Glutamatergic neuron (in vitro differentiated cells): Measurements from ENCODE around the gene ITCH. TPM values are rescaled to one million over a fixed set of nuclear protein-coding genes. Genes with fewer than 3 reads are reported as not detected.
"Not testable (repeated sequence)": the region's sequence is repeated elsewhere in the genome, so short reads cannot be mapped to it uniquely, and the experiment has no call there.

Experiments
- DNase-seq: peaks from one replicate; pipeline ENCODE4 v3.0.0; 2022
- H3K27ac Mint-ChIP-seq: one replicate; pipeline ENCODE4 v1.8.0; 2020; ENCODE audit warnings: mild to moderate bottlenecking, mixed read lengths, inconsistent platforms; ENCODE audit not compliant: unreplicated experiment
- H3K27me3 Mint-ChIP-seq: one replicate; pipeline ENCODE4 v1.8.0; 2020; ENCODE audit warnings: mild to moderate bottlenecking, moderate library complexity, mixed read lengths, inconsistent platforms; ENCODE audit not compliant: unreplicated experiment
- H3K36me3 Mint-ChIP-seq: one replicate; pipeline ENCODE4 v1.8.0; 2020; ENCODE audit warnings: mild to moderate bottlenecking, mixed read lengths, inconsistent platforms; ENCODE audit not compliant: unreplicated experiment
- H3K4me1 Mint-ChIP-seq: one replicate; pipeline ENCODE4 v1.8.0; 2020; ENCODE audit warnings: mild to moderate bottlenecking, low read depth, mixed read lengths, inconsistent platforms; ENCODE audit not compliant: unreplicated experiment
- H3K4me3 Mint-ChIP-seq: one replicate; pipeline ENCODE4 v1.8.0; 2020; ENCODE audit warnings: mild to moderate bottlenecking, mixed read lengths, inconsistent platforms; ENCODE audit not compliant: unreplicated experiment
- H3K9me3 Mint-ChIP-seq: one replicate; pipeline ENCODE4 v1.8.0; 2020; ENCODE audit warnings: mild to moderate bottlenecking, moderate library complexity, mixed read lengths, inconsistent platforms; ENCODE audit not compliant: unreplicated experiment
- total RNA-seq: library from RNA; stranded (reverse); fragmentation: NEBNext Ultra II Directional; extraction: Animal tissue kit (Norgen Biotek cat#: 25700); gene quantifications from one replicate; pipeline ENCODE4 v1.2.1, GENCODE V29; 2021; ENCODE audit not compliant: unreplicated experiment
- TF ChIP-seq, protein P1 (sequence below): fragments of 200-600 bp; sonication (generic); IDR thresholded peaks from one replicate; pipeline ENCODE4 v1.5.0; 2021; ENCODE audit not compliant: partially characterized antibody, unreplicated experiment

Gene ITCH
- total RNA-seq, 1 donor from 2014 or later: 59.4 TPM

DNA sequence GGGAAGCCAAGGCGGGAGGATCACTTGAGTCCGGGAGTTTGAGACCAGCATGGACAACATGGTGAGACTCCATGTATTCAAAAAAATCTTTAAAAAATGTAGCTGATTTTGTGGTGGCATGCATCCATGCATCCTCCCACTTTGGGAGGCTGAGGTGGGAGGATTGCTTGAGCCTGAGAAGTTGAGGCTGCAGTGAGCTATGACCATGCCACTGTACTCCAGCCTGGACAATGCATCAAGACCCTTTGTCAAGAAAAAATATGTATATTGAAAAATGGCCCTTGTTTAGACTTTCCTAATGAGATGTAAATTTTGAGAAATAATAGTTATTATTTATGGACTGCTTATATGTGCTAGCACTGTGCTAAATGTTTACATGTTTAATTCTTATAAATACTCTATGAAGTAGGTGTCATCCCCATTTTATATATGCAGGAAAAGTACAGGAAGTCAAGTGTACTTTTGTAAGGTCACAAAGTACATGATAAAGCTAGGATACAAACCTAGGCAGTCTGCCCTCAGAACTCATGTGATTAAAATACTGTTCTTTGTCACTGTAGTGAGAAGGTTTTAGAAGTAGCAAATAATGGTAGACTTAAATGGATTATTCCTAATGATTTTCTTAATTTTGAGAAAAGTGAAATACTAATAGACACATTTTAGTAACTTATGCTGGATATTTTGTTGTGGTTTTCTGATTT, 58.8 kb downstream of the ITCH start:
- Mint-ChIP-seq H3K4me1 (peaks cover 14% of the 10 kb centered on the region), H3K27ac (no peak overlapping the region), H3K9me3 (no peaks in the 10 kb centered on the region), H3K4me3 (no peak overlapping the region), H3K36me3 (peaks cover 6% of the 10 kb centered on the region), H3K27me3 (no peaks in the 10 kb centered on the region)
- TF ChIP-seq, protein P1, sequence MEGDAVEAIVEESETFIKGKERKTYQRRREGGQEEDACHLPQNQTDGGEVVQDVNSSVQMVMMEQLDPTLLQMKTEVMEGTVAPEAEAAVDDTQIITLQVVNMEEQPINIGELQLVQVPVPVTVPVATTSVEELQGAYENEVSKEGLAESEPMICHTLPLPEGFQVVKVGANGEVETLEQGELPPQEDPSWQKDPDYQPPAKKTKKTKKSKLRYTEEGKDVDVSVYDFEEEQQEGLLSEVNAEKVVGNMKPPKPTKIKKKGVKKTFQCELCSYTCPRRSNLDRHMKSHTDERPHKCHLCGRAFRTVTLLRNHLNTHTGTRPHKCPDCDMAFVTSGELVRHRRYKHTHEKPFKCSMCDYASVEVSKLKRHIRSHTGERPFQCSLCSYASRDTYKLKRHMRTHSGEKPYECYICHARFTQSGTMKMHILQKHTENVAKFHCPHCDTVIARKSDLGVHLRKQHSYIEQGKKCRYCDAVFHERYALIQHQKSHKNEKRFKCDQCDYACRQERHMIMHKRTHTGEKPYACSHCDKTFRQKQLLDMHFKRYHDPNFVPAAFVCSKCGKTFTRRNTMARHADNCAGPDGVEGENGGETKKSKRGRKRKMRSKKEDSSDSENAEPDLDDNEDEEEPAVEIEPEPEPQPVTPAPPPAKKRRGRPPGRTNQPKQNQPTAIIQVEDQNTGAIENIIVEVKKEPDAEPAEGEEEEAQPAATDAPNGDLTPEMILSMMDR: no peak
- no peak for DNase-seq

DNA sequence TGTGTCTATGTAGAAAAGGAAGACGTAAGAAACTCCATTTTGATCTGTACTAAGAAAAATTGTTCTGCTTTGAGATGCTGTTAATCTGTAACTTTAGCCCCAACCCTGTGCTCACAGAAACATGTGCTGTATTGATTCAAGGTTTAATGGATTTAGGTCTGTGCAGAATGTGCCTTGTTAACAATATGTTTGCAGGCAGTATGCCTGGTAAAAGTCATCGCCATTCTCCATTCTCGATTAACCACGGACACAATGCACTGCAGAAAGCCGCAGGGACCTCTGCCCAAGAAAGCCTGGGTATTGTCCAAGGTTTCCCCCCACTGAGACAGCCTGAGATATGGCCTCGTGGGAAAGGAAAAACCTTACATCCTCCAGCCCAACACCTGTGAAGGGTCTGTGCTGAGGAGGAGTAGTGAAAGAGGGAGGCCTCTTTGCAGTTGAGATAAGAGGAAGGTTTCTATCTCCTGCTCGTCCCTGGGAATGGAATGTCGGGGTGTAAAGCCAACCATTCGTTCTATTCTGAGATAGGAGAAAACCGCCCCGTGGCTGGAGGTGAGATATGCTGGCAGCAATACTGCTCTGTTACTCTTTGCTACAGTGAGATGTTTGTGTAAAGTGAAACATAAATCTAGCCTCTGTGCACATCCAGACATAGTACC, 62.1 kb downstream of the ITCH start:
- H3K36me3 Mint-ChIP-seq, H3K9me3 Mint-ChIP-seq, H3K27me3 Mint-ChIP-seq, H3K4me3 Mint-ChIP-seq, DNase-seq: not testable (repeated sequence)
- Mint-ChIP-seq H3K27ac (peak overlapping the region; percentile 76), H3K4me1 (peaks cover 12% of the 10 kb centered on the region)

DNA sequence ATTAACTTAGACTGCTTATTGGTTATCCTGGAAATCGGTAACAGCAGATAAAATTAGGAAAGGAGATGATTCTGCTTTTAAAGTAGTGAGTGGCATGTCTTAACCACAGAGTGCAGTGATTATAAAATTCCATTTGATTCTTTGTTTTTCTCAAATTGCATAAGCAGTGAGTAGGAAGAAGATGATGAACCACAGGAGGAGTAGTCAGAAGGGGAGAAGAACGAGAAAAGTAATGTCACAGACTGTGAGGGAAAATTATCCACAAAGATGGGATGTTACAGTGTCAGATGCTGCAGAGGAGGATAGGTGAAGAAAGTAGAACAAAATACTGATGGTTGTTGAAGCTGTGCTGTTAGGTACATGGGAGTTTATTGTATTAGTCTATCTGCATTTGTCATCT, 63.0 kb downstream of the ITCH start:
- Mint-ChIP-seq H3K27ac (no peak overlapping the region), H3K9me3 (no peaks in the 10 kb centered on the region), H3K4me1 (peaks cover 10% of the 10 kb centered on the region), H3K27me3 (peaks cover 4% of the 10 kb centered on the region), H3K36me3 (peaks cover 7% of the 10 kb centered on the region), H3K4me3 (no peak overlapping the region)
- no peak for DNase-seq
- TF ChIP-seq, protein P1: no peak

DNA sequence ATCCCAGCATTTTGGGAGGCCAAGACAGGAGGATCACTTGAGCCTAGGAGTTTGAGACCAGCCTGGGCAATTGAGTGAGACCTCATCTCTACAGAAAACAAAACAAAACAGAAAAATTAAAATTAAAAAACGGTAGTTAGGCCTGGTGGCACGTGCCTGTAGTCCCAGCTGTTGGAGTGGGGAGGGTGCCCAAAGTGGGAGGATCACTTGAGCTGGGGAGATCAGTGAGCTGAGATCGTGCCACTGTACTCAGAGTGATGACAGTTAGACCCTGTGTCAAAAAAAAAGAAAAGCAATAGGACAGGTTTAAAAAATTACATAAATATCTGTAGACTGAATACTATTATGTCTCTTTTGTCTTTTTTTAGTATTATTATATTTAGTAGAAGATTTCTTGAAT, 64.3 kb downstream of the ITCH start:
- peaks cover 4% of the 10 kb centered on the region for H3K27me3 Mint-ChIP-seq
- no peak overlapping the region for H3K27ac Mint-ChIP-seq
- TF ChIP-seq, protein P1: no peak
- no peak for DNase-seq
- H3K4me3 Mint-ChIP-seq: no peak overlapping the region
- peaks cover 4% of the 10 kb centered on the region for H3K36me3 Mint-ChIP-seq
- no peaks in the 10 kb centered on the region for H3K9me3 Mint-ChIP-seq
- peaks cover 10% of the 10 kb centered on the region for H3K4me1 Mint-ChIP-seq

DNA sequence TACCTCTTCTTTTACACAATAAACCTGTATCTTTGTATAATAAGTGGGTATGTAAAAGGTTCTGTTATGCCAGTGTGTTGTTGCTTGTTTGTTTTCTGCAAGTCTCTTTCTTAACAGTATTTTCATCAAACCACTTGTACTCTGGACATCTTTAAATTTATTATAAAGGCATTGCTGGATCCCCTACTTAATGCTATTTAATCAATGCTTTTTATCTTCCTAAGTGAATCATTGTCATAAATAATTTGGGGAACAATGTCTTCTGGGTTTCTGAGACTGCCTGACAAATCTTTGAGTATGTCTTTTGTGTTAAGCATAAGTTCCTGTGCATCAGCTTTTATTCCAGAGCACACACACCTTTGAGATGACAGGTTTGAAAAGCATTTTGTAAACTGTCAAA, 64.7 kb downstream of the ITCH start:
- DNase-seq: no peak
- H3K27me3 Mint-ChIP-seq: peaks cover 4% of the 10 kb centered on the region
- peaks cover 4% of the 10 kb centered on the region for H3K36me3 Mint-ChIP-seq
- no peak overlapping the region for H3K27ac Mint-ChIP-seq
- H3K4me3 Mint-ChIP-seq: no peak overlapping the region
- peaks cover 10% of the 10 kb centered on the region for H3K4me1 Mint-ChIP-seq
- TF ChIP-seq, protein P1: no peak
- no peaks in the 10 kb centered on the region for H3K9me3 Mint-ChIP-seq
